ENCODE data around the gene RABGAP1. TPM values are rescaled to one million over a fixed set of nuclear protein-coding genes. Genes with fewer than 3 reads are reported as not detected.

RABGAP1 gene
- total and polyA plus RNA-seq, 2 experiments from 2014 or later: 8.5 to 33.9 TPM

DNA sequence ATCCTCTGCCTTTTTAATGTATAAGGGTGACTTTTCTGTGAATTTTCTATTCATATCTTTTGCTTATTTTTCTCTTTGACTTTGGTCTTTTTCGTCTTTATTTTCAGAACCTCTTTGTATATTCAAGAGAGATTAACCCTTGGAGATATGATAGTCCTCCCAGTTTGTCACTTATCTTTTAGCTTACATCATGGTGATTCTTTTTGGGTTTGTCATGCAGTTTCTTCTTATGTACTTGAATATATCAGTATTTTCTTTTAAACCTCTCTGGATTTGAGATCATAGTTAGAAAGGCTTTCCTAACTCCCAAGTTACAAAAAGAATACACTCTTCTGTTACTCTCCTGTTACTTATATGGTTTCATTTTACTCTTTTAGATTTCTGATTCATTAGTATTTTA is 65.1 kb downstream of the RABGAP1 start:
- Histone ChIP-seq H4K20me1 (replicated peaks; ENCODE audit: insufficient read depth) (no peaks in the 10 kb centered on the region), H3K9me2 (ENCODE audit: insufficient read depth) (no peaks in the 10 kb centered on the region), H3F3A (replicated peaks; ENCODE audit: low read depth) (no peaks in the 10 kb centered on the region), H3K36me3 (ENCODE audit: insufficient read depth) (peaks cover 9% of the 10 kb centered on the region; the same call in 1 of the 2 replicates), H3K4me3 (no peak overlapping the region), H3K4me1 (ENCODE audit: insufficient read depth) (no peaks in the 10 kb centered on the region), H3K4me2 (no peak overlapping the region), H3K27me3 (ENCODE audit: insufficient read depth) (no peaks in the 10 kb centered on the region), H3K27ac (ENCODE audit: low read depth) (no peak overlapping the region), H2AFZ (no peak overlapping the region), H3K79me2 (replicated peaks; ENCODE audit: insufficient read depth) (no peaks in the 10 kb centered on the region)
- H3K9me3 Mint-ChIP-seq: no peaks in the 10 kb centered on the region
- no peak overlapping the region for H3K27ac Mint-ChIP-seq
- DNase-seq (ENCODE audit: low spot score) (no peak), ATAC-seq (no peak)
- peaks cover 11% of the 10 kb centered on the region; the same call in 2 of the 3 replicates for H3K36me3 Mint-ChIP-seq (ENCODE audit: low read depth)
- H3K27me3 Mint-ChIP-seq (ENCODE audit: insufficient read depth, low read depth, poor library complexity): peaks cover 1% of the 10 kb centered on the region
- TF ChIP-seq, protein P1, sequence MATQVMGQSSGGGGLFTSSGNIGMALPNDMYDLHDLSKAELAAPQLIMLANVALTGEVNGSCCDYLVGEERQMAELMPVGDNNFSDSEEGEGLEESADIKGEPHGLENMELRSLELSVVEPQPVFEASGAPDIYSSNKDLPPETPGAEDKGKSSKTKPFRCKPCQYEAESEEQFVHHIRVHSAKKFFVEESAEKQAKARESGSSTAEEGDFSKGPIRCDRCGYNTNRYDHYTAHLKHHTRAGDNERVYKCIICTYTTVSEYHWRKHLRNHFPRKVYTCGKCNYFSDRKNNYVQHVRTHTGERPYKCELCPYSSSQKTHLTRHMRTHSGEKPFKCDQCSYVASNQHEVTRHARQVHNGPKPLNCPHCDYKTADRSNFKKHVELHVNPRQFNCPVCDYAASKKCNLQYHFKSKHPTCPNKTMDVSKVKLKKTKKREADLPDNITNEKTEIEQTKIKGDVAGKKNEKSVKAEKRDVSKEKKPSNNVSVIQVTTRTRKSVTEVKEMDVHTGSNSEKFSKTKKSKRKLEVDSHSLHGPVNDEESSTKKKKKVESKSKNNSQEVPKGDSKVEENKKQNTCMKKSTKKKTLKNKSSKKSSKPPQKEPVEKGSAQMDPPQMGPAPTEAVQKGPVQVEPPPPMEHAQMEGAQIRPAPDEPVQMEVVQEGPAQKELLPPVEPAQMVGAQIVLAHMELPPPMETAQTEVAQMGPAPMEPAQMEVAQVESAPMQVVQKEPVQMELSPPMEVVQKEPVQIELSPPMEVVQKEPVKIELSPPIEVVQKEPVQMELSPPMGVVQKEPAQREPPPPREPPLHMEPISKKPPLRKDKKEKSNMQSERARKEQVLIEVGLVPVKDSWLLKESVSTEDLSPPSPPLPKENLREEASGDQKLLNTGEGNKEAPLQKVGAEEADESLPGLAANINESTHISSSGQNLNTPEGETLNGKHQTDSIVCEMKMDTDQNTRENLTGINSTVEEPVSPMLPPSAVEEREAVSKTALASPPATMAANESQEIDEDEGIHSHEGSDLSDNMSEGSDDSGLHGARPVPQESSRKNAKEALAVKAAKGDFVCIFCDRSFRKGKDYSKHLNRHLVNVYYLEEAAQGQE (IDR thresholded peaks at IDR 0.05; ENCODE audit: unreplicated experiment): no peak
- TF ChIP-seq ZNF331 (CRISPR knock-in tag; IDR thresholded peaks at IDR 0.05; ENCODE audit: low read depth) (no peak), NANOG (IDR thresholded peaks at IDR 0.05; ENCODE audit: borderline replicate concordance) (no peak), POLR2AphosphoS5 (IDR thresholded peaks at IDR 0.05; ENCODE audit: low read depth) (no peak)
- TF ChIP-seq, protein P2, sequence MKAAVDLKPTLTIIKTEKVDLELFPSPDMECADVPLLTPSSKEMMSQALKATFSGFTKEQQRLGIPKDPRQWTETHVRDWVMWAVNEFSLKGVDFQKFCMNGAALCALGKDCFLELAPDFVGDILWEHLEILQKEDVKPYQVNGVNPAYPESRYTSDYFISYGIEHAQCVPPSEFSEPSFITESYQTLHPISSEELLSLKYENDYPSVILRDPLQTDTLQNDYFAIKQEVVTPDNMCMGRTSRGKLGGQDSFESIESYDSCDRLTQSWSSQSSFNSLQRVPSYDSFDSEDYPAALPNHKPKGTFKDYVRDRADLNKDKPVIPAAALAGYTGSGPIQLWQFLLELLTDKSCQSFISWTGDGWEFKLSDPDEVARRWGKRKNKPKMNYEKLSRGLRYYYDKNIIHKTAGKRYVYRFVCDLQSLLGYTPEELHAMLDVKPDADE (IDR thresholded peaks at IDR 0.05): no peak
- H3K4me3 Mint-ChIP-seq: no peak overlapping the region
- no peaks in the 10 kb centered on the region for H3K4me1 Mint-ChIP-seq

DNA sequence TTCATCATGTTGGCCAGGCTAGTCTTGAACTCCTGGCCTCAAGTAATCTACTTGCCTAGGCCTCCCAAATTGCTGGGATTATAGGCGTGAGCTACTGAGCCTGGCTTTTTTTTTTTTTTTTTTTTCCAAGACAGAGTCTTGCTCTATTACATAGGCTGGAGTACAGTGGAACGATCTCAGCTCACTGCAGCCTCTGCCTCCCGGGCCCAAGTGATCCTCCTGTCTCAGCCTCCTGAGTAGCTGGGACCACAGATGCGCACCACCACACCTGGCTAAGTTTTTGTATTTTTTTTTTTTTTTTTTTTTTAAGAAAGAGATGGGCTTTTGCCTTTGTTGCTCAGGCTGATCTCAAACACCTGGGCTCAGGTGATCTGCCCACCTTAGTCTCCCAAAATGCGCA is 66.4 kb downstream of the RABGAP1 start:
- peaks cover 1% of the 10 kb centered on the region for H3K27me3 Mint-ChIP-seq (ENCODE audit: insufficient read depth, low read depth, poor library complexity)
- H3K4me2 ChIP-seq: no peak overlapping the region
- no peak for ATAC-seq
- TF ChIP-seq ZNF331 (CRISPR knock-in tag; IDR thresholded peaks at IDR 0.05; ENCODE audit: low read depth) (no peak), JUNB (IDR thresholded peaks at IDR 0.05; ENCODE audit: unreplicated experiment) (no peak), EZH2phosphoT487 (IDR thresholded peaks at IDR 0.05; ENCODE audit: unreplicated experiment) (no peak), NANOG (IDR thresholded peaks at IDR 0.05; ENCODE audit: borderline replicate concordance) (no peak), STAT1 (IDR thresholded peaks at IDR 0.05; ENCODE audit: unreplicated experiment) (no peak)
- TF ChIP-seq, protein P3, sequence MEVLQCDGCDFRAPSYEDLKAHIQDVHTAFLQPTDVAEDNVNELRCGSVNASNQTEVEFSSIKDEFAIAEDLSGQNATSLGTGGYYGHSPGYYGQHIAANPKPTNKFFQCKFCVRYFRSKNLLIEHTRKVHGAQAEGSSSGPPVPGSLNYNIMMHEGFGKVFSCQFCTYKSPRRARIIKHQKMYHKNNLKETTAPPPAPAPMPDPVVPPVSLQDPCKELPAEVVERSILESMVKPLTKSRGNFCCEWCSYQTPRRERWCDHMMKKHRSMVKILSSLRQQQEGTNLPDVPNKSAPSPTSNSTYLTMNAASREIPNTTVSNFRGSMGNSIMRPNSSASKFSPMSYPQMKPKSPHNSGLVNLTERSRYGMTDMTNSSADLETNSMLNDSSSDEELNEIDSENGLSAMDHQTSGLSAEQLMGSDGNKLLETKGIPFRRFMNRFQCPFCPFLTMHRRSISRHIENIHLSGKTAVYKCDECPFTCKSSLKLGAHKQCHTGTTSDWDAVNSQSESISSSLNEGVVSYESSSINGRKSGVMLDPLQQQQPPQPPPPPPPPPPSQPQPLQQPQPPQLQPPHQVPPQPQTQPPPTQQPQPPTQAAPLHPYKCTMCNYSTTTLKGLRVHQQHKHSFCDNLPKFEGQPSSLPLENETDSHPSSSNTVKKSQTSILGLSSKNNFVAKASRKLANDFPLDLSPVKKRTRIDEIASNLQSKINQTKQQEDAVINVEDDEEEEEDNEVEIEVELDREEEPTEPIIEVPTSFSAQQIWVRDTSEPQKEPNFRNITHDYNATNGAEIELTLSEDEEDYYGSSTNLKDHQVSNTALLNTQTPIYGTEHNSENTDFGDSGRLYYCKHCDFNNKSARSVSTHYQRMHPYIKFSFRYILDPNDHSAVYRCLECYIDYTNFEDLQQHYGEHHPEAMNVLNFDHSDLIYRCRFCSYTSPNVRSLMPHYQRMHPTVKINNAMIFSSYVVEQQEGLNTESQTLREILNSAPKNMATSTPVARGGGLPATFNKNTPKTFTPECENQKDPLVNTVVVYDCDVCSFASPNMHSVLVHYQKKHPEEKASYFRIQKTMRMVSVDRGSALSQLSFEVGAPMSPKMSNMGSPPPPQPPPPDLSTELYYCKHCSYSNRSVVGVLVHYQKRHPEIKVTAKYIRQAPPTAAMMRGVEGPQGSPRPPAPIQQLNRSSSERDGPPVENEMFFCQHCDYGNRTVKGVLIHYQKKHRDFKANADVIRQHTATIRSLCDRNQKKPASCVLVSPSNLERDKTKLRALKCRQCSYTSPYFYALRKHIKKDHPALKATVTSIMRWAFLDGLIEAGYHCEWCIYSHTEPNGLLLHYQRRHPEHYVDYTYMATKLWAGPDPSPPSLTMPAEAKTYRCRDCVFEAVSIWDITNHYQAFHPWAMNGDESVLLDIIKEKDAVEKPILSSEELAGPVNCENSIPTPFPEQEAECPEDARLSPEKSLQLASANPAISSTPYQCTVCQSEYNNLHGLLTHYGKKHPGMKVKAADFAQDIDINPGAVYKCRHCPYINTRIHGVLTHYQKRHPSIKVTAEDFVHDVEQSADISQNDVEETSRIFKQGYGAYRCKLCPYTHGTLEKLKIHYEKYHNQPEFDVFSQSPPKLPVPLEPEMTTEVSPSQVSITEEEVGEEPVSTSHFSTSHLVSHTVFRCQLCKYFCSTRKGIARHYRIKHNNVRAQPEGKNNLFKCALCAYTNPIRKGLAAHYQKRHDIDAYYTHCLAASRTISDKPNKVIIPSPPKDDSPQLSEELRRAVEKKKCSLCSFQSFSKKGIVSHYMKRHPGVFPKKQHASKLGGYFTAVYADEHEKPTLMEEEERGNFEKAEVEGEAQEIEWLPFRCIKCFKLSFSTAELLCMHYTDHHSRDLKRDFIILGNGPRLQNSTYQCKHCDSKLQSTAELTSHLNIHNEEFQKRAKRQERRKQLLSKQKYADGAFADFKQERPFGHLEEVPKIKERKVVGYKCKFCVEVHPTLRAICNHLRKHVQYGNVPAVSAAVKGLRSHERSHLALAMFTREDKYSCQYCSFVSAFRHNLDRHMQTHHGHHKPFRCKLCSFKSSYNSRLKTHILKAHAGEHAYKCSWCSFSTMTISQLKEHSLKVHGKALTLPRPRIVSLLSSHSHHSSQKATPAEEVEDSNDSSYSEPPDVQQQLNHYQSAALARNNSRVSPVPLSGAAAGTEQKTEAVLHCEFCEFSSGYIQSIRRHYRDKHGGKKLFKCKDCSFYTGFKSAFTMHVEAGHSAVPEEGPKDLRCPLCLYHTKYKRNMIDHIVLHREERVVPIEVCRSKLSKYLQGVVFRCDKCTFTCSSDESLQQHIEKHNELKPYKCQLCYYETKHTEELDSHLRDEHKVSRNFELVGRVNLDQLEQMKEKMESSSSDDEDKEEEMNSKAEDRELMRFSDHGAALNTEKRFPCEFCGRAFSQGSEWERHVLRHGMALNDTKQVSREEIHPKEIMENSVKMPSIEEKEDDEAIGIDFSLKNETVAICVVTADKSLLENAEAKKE (CRISPR knock-in tag; IDR thresholded peaks at IDR 0.05): no peak
- TF ChIP-seq, protein P4, sequence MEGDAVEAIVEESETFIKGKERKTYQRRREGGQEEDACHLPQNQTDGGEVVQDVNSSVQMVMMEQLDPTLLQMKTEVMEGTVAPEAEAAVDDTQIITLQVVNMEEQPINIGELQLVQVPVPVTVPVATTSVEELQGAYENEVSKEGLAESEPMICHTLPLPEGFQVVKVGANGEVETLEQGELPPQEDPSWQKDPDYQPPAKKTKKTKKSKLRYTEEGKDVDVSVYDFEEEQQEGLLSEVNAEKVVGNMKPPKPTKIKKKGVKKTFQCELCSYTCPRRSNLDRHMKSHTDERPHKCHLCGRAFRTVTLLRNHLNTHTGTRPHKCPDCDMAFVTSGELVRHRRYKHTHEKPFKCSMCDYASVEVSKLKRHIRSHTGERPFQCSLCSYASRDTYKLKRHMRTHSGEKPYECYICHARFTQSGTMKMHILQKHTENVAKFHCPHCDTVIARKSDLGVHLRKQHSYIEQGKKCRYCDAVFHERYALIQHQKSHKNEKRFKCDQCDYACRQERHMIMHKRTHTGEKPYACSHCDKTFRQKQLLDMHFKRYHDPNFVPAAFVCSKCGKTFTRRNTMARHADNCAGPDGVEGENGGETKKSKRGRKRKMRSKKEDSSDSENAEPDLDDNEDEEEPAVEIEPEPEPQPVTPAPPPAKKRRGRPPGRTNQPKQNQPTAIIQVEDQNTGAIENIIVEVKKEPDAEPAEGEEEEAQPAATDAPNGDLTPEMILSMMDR (conservative IDR thresholded peaks at IDR 0.05; ENCODE audit: low read depth in 2 of 2): no peak

More for the DNA sequence above, 66.4 kb downstream of the RABGAP1 start:
- Histone ChIP-seq H3F3A (replicated peaks; ENCODE audit: low read depth) (no peaks in the 10 kb centered on the region), H3K9me2 (ENCODE audit: insufficient read depth) (no peaks in the 10 kb centered on the region), H3K79me2 (replicated peaks; ENCODE audit: insufficient read depth) (no peaks in the 10 kb centered on the region), H3K27me3 (ENCODE audit: insufficient read depth) (no peaks in the 10 kb centered on the region), H3K27ac (ENCODE audit: low read depth) (no peak overlapping the region), H3K4me1 (ENCODE audit: insufficient read depth) (no peaks in the 10 kb centered on the region), H2AFZ (no peak overlapping the region), H3K4me3 (no peak overlapping the region), H3K36me3 (ENCODE audit: insufficient read depth) (peaks cover 11% of the 10 kb centered on the region; the same call in 1 of the 2 replicates), H4K20me1 (replicated peaks; ENCODE audit: insufficient read depth) (no peaks in the 10 kb centered on the region)
- Mint-ChIP-seq H3K9me3 (no peaks in the 10 kb centered on the region), H3K36me3 (ENCODE audit: low read depth) (peaks cover 21% of the 10 kb centered on the region), H3K4me3 (no peak overlapping the region), H3K4me1 (no peaks in the 10 kb centered on the region), H3K27ac (no peak overlapping the region)
- DNase-seq (ENCODE audit: low spot score): no peak

Measured in GM23338 (cell line).